Stimulated activated CD4-positive, alpha-beta T cell treated with anti-CD3 and anti-CD28 coated beads, Interleukin-15, amount 100 ng/mL, for 24 hours (primary cell): ENCODE data around the gene MB21D2.
"Not testable (repeated sequence)": the region's sequence is repeated elsewhere in the genome, so short reads cannot be mapped to it uniquely, and the experiment has no call there.

Experiments
- DNase-seq: peaks from one replicate; pipeline ENCODE4 v3.0.0-alpha.2; 2020

The MB21D2 gene

DNA sequence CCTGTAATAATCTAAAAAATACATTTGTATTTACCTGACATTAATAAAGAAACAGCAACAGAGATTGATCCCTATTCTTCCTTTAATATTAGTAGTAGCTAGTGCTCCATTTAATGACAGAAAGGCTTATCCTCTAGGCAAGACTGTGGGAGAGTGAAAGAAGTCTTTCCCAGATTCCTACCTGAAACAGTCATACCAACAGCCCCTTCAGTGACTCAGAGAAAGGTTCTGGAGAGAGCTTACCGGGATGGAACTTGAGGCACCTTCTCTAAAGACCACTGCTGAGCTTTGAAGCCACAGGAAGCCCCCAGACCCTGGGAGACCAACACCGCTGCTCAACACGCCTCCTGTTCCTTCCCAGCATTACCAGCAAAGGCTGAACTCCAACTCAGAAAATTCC lies 123.4 kb downstream of the MB21D2 start:
- DNase-seq = no peak

DNA sequence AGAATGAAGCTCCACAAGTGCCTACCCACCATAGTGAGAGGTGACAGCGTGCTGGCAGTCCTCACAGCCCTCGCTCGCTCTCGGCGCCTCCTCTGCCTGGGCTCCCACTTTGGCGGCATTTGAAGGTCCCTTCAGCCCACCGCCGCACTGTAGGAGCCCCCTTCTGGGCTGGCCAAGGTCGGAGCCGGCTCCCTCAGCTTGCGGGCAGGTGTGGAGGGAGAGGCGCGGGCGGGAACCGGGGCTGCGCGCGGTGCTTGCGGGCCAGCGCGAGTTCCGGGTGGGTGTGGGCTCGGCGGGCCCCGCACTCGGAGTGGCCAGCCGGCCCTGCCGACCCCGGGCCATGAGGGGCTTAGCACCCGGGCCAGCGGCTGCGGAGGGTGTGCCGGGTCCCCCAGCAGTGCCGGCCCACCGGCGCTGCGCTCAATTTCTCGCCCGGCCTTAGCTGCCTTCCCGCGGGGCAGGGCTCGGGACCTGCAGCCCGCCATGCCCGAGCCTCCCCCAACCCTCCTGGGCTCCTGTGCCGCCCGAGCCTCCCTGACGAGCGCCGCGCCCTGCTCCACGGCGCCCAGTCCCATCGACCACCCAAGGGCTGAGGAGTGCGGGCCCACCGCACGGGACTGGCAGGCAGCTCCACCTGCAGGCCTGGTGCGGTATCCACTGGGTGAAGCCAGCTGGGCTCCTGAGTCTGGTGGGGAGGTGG lies 128.7 kb downstream of the MB21D2 start:
- not testable (repeated sequence) for DNase-seq

DNA sequence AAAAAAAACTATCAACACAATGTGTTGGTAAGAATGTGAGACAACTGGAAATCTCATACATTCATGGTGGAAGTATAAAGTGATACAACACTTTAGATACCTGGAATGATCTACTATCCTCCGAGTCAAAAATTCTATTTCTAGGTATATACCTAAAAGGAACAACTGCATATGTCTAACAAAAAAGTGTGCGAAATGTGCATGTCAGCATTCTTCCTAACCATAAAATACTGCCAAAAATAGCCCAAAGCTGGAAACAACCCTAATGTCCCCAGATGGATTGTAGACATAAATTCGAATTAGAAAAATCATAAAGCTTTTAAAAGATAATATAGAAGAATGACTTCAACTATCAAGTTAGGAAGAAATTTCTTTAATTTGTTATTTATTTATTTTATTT lies 139.1 kb downstream of the MB21D2 start:
- no peak for DNase-seq

DNA sequence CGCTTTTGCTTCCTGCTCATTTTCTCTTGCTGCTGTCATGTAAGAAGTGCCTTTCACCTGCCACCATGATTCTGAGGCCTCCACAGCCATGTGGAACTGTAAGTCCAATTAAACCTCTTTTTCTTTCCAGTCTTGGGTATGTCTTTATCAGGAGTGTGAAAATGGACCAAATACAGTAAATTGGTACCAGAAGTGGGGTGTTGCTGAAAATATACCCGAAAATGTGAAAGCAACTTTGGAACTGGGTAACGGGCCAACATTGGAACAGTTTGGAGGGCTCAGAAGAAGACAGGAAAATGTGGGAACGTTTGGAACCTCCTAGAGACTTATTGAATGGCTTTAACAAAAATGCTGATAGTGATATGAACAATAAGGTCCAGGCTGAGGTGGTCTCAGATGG lies 143.3 kb downstream of the MB21D2 start:
- DNase-seq = not testable (repeated sequence)

DNA sequence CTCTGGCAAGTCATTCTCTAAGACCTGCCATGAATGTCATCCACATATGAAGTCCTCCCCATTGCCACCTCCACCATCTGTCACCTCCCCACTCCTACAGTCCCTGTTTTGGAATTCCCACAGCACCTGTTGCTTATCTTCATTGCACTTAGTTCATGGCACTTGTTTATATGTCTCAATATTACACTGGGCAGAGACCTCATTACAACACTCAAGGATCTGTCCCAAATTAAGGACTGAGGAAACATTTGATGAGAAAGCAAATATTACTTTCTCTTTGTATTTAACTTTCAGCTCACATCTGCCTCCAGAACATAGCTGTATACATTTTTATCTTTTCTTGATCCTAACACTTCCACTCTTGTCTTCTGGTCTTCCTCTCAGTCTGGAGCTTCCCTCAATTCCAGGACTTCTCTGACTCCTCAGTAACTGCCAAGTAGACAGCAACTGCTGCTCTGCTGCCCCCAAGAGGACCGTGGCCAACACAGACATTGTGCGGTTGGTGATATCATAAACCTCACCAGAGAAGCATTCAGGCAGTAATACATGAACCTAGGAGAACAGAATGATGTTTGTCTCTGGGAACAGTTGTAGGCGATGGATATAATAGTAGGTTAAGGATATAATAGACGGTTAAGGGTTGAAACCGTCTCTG lies 145.3 kb downstream of the MB21D2 start:
- DNase-seq = peak; percentile 11

DNA sequence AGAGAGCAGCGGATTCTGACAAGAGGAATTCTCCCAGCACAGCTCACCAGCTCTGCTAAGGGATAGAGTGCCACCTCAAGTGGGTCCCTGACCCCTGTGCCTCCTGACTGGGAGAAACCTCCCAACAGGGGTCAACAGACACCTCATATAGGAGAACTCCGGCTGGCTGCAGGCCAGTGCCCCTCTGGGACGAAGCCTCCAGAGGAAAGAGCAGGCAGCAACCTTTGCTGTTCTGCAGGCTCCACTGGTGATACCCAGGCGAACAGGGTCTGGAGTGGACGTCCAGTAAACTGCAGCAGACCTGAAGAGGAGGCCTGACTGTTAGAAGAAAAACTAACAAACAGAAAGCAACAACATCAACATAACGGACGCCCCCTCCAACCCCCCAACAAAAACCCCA lies 159.0 kb downstream of the MB21D2 start:
- no peak for DNase-seq

DNA sequence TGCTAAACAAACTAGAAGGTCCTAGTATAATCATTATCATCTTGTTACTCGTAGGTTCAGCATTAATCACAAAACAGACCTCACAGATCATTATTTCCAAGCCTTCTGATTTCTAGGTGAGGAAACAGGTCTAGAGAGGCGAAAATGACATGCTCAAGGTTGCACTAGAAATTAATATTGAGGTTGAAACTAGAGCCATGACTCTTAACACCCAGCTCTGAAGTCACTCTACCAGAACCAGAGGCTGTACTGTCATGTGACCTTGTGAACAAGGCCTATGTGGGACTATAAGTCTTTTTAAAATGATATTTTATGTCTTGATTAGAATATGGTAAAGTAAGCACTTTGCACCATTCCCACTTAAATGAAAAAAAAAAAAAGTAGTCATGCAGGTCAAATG lies 166.5 kb downstream of the MB21D2 start:
- no peak for DNase-seq

DNA sequence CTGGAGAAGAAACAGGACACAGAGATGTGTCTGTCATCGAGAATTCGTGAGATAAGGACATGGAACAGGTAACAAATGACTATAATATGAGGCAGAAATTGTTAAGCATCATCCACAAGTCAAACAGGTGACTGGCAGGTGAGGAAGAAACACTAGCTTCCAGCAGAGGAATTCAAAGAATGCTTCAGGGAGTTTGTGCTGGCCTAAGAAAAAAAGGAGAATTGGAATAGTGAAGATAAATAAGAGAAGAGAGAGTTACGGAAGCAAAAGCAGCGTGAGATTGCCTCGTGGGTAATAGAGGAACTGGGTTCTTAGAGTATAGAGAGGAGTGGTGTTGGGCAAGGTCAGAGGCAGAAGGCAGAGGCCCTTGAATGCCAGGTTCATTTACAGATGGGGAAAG lies 167.5 kb downstream of the MB21D2 start:
- DNase-seq = no peak

DNA sequence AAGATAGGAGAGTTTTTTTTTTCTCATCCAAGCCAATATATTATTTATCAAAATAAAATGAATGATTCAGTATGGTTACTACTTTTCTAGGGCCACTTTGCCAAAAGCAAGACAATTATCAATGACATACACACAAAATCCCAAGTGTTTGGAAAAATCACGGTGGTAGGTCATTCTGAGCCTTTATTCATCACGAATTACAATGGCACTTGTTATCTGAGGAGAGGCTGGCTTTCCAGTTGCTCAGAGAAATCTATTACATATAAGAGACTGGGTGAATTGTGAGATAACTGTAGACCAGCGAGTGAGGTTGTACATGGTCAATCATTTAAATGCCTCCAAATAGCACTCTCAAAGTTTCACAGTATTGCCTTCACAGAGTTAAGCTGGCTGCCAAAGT lies 169.9 kb downstream of the MB21D2 start:
- no peak for DNase-seq

DNA sequence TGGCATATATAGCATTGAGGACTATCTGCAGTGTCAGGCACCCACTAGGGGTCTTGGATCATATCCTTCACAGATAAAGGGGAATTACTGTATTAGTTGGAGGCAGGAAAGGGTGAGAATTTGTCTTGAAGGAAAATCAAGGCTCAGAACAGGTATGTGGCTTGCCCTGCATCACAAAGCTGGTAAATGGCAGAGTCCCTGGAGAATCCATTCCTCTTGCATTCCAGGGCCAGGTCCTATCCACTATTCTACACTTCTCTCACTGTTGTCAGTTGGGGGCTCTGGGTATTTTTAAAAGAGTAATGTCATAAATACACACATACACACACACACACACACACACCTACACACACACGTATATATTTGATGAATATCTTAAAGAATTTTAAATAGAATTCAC lies 170.5 kb downstream of the MB21D2 start:
- DNase-seq = no peak
